A549 (cell line): ENCODE results near the gene MYO1D. TPM values are rescaled to one million over a fixed set of nuclear protein-coding genes. Genes with fewer than 3 reads are reported as not detected.

Source experiments
- ATAC-seq, 2 experiments: fragments of 200-7000 bp in 1 of 2; fragments of >200 bp in 1 of 2; cut with Nextera tagmentation in 1 of 2; cut with Tn5 transposase in 1 of 2; 3 replicates each; pipeline versions ENCODE4 v1.8.0 to v1.9.1; 2018 to 2020; ENCODE audit warnings: mild to moderate bottlenecking in 1 of 2, moderate library complexity in 1 of 2
- CTCF ChIA-PET: fragments of 300-600 bp; sonication (Branson Sonifier 250); formaldehyde crosslinking; extraction: SDS; loops from one replicate; lab custom pipeline; 2021; ENCODE audit warnings: antibody characterized with exemption, inconsistent platforms; lab: Yijun Ruan, JAX
- POLR2A ChIA-PET: fragments of 350-600 bp; formaldehyde crosslinking; extraction: SDS; loops from one replicate; lab custom pipeline; 2021; ENCODE audit warnings: antibody characterized with exemption, inconsistent platforms; lab: Yijun Ruan, JAX
- DNase-seq, 2 experiments: peaks; one replicate each; pipeline versions ENCODE4 v3.0.0 to v3.0.0-alpha.2; 2011 to 2016; ENCODE audit warnings: low read depth in 1 of 2, low spot score in 1 of 2
- FAIRE-seq: peaks from 2 replicates; lab custom pipeline; 2011; peaks lifted over from hg19 to GRCh38; lab: Jason Lieb, UNC
- H3K27ac ChIP-seq, 2 experiments: fragments of >200 bp; sonication (Bioruptor Twin); formaldehyde crosslinking; 3 replicates each; pipeline ENCODE4 v1.5.1; 2016 to 2017
- H3K4me1 ChIP-seq: fragments of >200 bp; sonication (Bioruptor Twin); formaldehyde crosslinking; 3 replicates; pipeline ENCODE4 v1.6.1; 2016
- H3K4me2 ChIP-seq: fragments of >200 bp; sonication (Bioruptor Twin); formaldehyde crosslinking; 3 replicates; pipeline ENCODE4 v1.6.1; 2016
- H3K4me3 ChIP-seq: fragments of >200 bp; sonication (Bioruptor Twin); formaldehyde crosslinking; 3 replicates; pipeline ENCODE4 v1.5.1; 2016
- H3K9me3 ChIP-seq: fragments of >200 bp; sonication (Bioruptor Twin); formaldehyde crosslinking; 3 replicates; pipeline ENCODE4 v1.6.1; 2016
- ATOH8 ChIP-seq: fragments of 250-450 bp; sonication (Bioruptor Pico); IDR thresholded peaks from 2 replicates; pipeline ENCODE4 v1.5.0; 2020; ENCODE audit warnings: low read depth, mild to moderate bottlenecking, moderate library complexity
- BHLHE40 ChIP-seq: IDR thresholded peaks from 2 replicates; pipeline ENCODE4 v1.6.1; 2012; ENCODE audit warnings: low read depth, low read length, inconsistent platforms
- CBX2 ChIP-seq: fragments of 200-600 bp; sonication (generic); IDR thresholded peaks from 2 replicates; pipeline ENCODE4 v1.6.1; 2016; ENCODE audit warnings: low read depth, mild to moderate bottlenecking, borderline replicate concordance
- CEBPB ChIP-seq, 2 experiments: fragments of >200 bp in 1 of 2; sonication (Bioruptor Twin) in 1 of 2; formaldehyde crosslinking in 1 of 2; IDR thresholded peaks; 2 replicates each; pipeline ENCODE4 v1.6.1; 2012 to 2016
- CTCF ChIP-seq: fragments of >200 bp; sonication (Bioruptor Twin); formaldehyde crosslinking; IDR thresholded peaks from 3 replicates; pipeline ENCODE4 v1.5.1; 2016
- EHF ChIP-seq: fragments of 250-450 bp; sonication (Bioruptor Pico); IDR thresholded peaks from 2 replicates; pipeline ENCODE4 v1.5.0; 2020; ENCODE audit warnings: mild to moderate bottlenecking
- EHMT2 ChIP-seq: fragments of 200-600 bp; sonication (generic); IDR thresholded peaks from 2 replicates; pipeline ENCODE4 v1.6.1; 2016; ENCODE audit warnings: antibody characterized with exemption, low read depth, mild to moderate bottlenecking, moderate library complexity
- GATA3 ChIP-seq: IDR thresholded peaks from 2 replicates; pipeline ENCODE4 v1.6.1; 2012; ENCODE audit warnings: borderline replicate concordance
- HDAC2 ChIP-seq: fragments of 200-600 bp; sonication (generic); IDR thresholded peaks from 2 replicates; pipeline ENCODE4 v1.6.1; 2016
- HES2 ChIP-seq: fragments of >200 bp; sonication (Bioruptor Twin); formaldehyde crosslinking; IDR thresholded peaks from 2 replicates; pipeline ENCODE4 v1.6.1; 2016
- HMGXB4 ChIP-seq: fragments of 250-450 bp; sonication (Bioruptor Pico); IDR thresholded peaks from 2 replicates; pipeline ENCODE4 v1.5.0; 2021; ENCODE audit warnings: mild to moderate bottlenecking, moderate library complexity, borderline replicate concordance
- JUNB ChIP-seq: fragments of >200 bp; sonication (Bioruptor Twin); formaldehyde crosslinking; IDR thresholded peaks from 2 replicates; pipeline ENCODE4 v1.6.1; 2016
- KDM1A ChIP-seq: fragments of 200-600 bp; sonication (generic); IDR thresholded peaks from 2 replicates; pipeline ENCODE4 v1.6.1; 2016; ENCODE audit warnings: low read depth, mild to moderate bottlenecking
- MAFK ChIP-seq: fragments of 450-650 bp; IDR thresholded peaks from 2 replicates; pipeline ENCODE4 v1.6.1; 2014; ENCODE audit not compliant: partially characterized antibody
- MAX ChIP-seq: IDR thresholded peaks from 2 replicates; pipeline ENCODE4 v1.6.1; 2012
- NPAS2 ChIP-seq: fragments of 250-450 bp; sonication (Bioruptor Pico); IDR thresholded peaks from 2 replicates; pipeline ENCODE4 v1.8.0; 2022; ENCODE audit warnings: mild to moderate bottlenecking, moderate library complexity, borderline replicate concordance
- NR3C1 ChIP-seq: fragments of >200 bp; sonication (Bioruptor Twin); formaldehyde crosslinking; IDR thresholded peaks from 3 replicates; pipeline ENCODE4 v1.6.1; 2017
- POLR2A ChIP-seq: IDR thresholded peaks from 2 replicates; pipeline ENCODE4 v1.6.1; 2012; ENCODE audit warnings: mild to moderate bottlenecking, low read length
- POLR2AphosphoS2 ChIP-seq: conservative IDR thresholded peaks from 2 replicates; pipeline ENCODE4 v1.6.1; 2012; ENCODE audit warnings: low read length, improper control_type of control experiment, inconsistent platforms
- RAD21 ChIP-seq, 2 experiments: fragments of >200 bp in 1 of 2; sonication (Bioruptor Twin) in 1 of 2; formaldehyde crosslinking in 1 of 2; IDR thresholded peaks in 1 of 2; conservative IDR thresholded peaks in 1 of 2; 2 replicates in 1 of 2; 3 replicates in 1 of 2; pipeline ENCODE4 v1.6.1; 2012 to 2018; ENCODE audit warnings: inconsistent platforms in 1 of 2
- REST ChIP-seq: fragments of 200-600 bp; sonication (generic); IDR thresholded peaks from 2 replicates; pipeline ENCODE4 v1.6.1; 2016; ENCODE audit warnings: antibody characterized with exemption, mild to moderate bottlenecking, moderate library complexity
- RFX5 ChIP-seq: fragments of 450-650 bp; IDR thresholded peaks from 2 replicates; pipeline ENCODE4 v1.7.1; 2014; ENCODE audit warnings: antibody characterized with exemption, mild to moderate bottlenecking, moderate library complexity
- SREBF2 ChIP-seq: fragments of 450-650 bp; IDR thresholded peaks from 2 replicates; pipeline ENCODE4 v1.6.1; 2014; ENCODE audit warnings: mild to moderate bottlenecking, moderate library complexity
- TFCP2L1 ChIP-seq: fragments of 250-450 bp; sonication (Bioruptor Pico); IDR thresholded peaks from 2 replicates; pipeline ENCODE4 v1.5.0; 2021; ENCODE audit warnings: mild to moderate bottlenecking
- TP53 ChIP-seq: fragments of 250-450 bp; sonication (Bioruptor Pico); IDR thresholded peaks from 2 replicates; pipeline ENCODE4 v1.5.0; 2021; ENCODE audit warnings: mild to moderate bottlenecking, moderate library complexity
- USF2 ChIP-seq: fragments of 450-650 bp; IDR thresholded peaks from 2 replicates; pipeline ENCODE4 v1.6.1; 2014; ENCODE audit warnings: antibody characterized with exemption
- ZC3H11A ChIP-seq: fragments of 450-650 bp; IDR thresholded peaks from 2 replicates; pipeline ENCODE4 v1.6.1; 2014; ENCODE audit warnings: antibody characterized with exemption, mild to moderate bottlenecking
- ZFP36 ChIP-seq: fragments of 450-650 bp; IDR thresholded peaks from 2 replicates; pipeline ENCODE4 v1.6.1; 2014; ENCODE audit warnings: borderline replicate concordance; ENCODE audit not compliant: partially characterized antibody
- ZNF302 ChIP-seq: fragments of 250-450 bp; sonication (Bioruptor Pico); IDR thresholded peaks from 2 replicates; pipeline ENCODE4 v1.9.0; 2021; ENCODE audit warnings: inconsistent platforms, mild to moderate bottlenecking, moderate library complexity
- ZSCAN20 ChIP-seq: fragments of 250-450 bp; sonication (Bioruptor Pico); IDR thresholded peaks from 2 replicates; pipeline ENCODE4 v1.8.0; 2022; ENCODE audit warnings: mild to moderate bottlenecking, moderate library complexity
- whole genome bisulfite sequencing: methylation state at CpG from one replicate; pipeline ENCODE4 v1.1.6; 2017; ENCODE audit errors: missing lambda C conversion rate; 5-methylcytosine and 5-hydroxymethylcytosine counted together
- polyA plus RNA-seq, 4 experiments: library from polyadenylated mRNA; depleted of rRNA in 3 of 4; stranded (reverse); fragments of >200 nt; fragmentation: RNase III in 1 of 4; extraction: RNeasy Plus Mini Kit Qiagen cat#74134 plus additional on column Dnase treatment in 1 of 4; gene quantifications; 2 replicates in 3 of 4; 3 replicates in 1 of 4; pipeline ENCODE4 v1.2.3, GENCODE V29; 2011 to 2017

MYO1D gene
- polyA plus RNA-seq, 2 of the 4 experiments (the other 2 are of a cell fraction) = 2.8 to 4.2 TPM

GRCh38 chr17:32583053-32583452 is 293.9 kb downstream of the MYO1D start:
- ChIA-PET POLR2A (no interaction called here), CTCF (no interaction called here)
- ATAC-seq (no peak), DNase-seq (no peak), FAIRE-seq (peak; percentile 46)
- H3K4me1 ChIP-seq = no peaks in the 10 kb centered on the region
- H3K27ac ChIP-seq = no peak overlapping the region
- no peak for TF ChIP-seq ZSCAN20 (CRISPR knock-in tag)
- no peak for TF ChIP-seq POLR2A
- no peak for TF ChIP-seq BHLHE40
- WGBS = 18% methylated on average over 1 of the region's 1 CpG
- H3K4me2 ChIP-seq = no peak overlapping the region
- peaks cover 26% of the 10 kb centered on the region for H3K9me3 ChIP-seq
- no peak overlapping the region for H3K4me3 ChIP-seq

- no peak overlapping the region for H3K4me3 ChIP-seq
- ATAC-seq (no peak), FAIRE-seq (no peak), DNase-seq (no peak)
- TF ChIP-seq JUNB (no peak), EHF (no peak), POLR2AphosphoS2 (no peak), ZC3H11A (no peak), CTCF (no peak), BHLHE40 (no peak), MAX (no peak), TP53 (no peak), RFX5 (no peak), MAFK (no peak), RAD21 (conservative IDR thresholded peaks at IDR 0.05 in 1 of 2, IDR thresholded peaks at IDR 0.05 in 1 of 2) (no peak), KDM1A (no peak), CEBPB (IDR thresholded peaks at IDR 0.05) (no peak), TFCP2L1 (no peak)
- H3K4me2 ChIP-seq = no peak overlapping the region
- ChIA-PET CTCF (interaction anchor here (1.7 kb wide), 1 partner anchor 33 kb away, joined by 3 read pairs; no protein-coding TSS in a partner anchor), POLR2A (no interaction called here)
- no peaks in the 10 kb centered on the region for H3K4me1 ChIP-seq
- no peak overlapping the region for H3K27ac ChIP-seq
- peaks cover 2% of the 10 kb centered on the region; the same call in 1 of the 3 replicates for H3K9me3 ChIP-seq
These were observed 301.1 kb downstream of the MYO1D start for GRCh38 chr17:32575852-32576251.

GRCh38 chr17:32570081-32570396 is 306.9 kb downstream of the MYO1D start:
- H3K4me2 ChIP-seq = no peak overlapping the region
- ChIA-PET POLR2A (no interaction called here), CTCF (no interaction called here)
- no peak overlapping the region for H3K27ac ChIP-seq
- H3K4me3 ChIP-seq = no peak overlapping the region
- ATAC-seq = no peak
- no peaks in the 10 kb centered on the region for H3K9me3 ChIP-seq
- no peak for FAIRE-seq
- 89% methylated on average over 2 of the region's 2 CpGs for WGBS
- DNase-seq = no peak
- H3K4me1 ChIP-seq = no peaks in the 10 kb centered on the region
- TF ChIP-seq ZFP36 = no peak
- no peak for TF ChIP-seq SREBF2
- TF ChIP-seq NPAS2 (CRISPR knock-in tag) = no peak
- no peak for TF ChIP-seq GATA3
- no peak for TF ChIP-seq REST
- no peak for TF ChIP-seq USF2
- TF ChIP-seq NR3C1 = no peak
- TF ChIP-seq HES2 = no peak
- TF ChIP-seq ATOH8 (CRISPR knock-in tag) = no peak
- no peak for TF ChIP-seq CBX2
- no peak for TF ChIP-seq HDAC2
- TF ChIP-seq HMGXB4 (CRISPR knock-in tag) = no peak
- TF ChIP-seq ZNF302 (CRISPR knock-in tag) = no peak
- TF ChIP-seq EHMT2 = no peak
